GM21737 (cell line): ENCODE data around the gene STK25.
"Not testable (repeated sequence)": the region's sequence is repeated elsewhere in the genome, so short reads cannot be mapped to it uniquely, and the experiment has no call there.

Experiments used
- ATAC-seq: cut with Tn5 transposase; IDR thresholded peaks from one replicate; pipeline ENCODE4 v1.9.1; 2021; ENCODE audit warnings: mild to moderate bottlenecking, moderate library complexity; ENCODE audit not compliant: unreplicated experiment

The STK25 gene

GRCh38 chr2:241540401-241540770 lies 32.0 kb upstream of the STK25 start:
- no peak for ATAC-seq

- ATAC-seq = no peak
These were observed 31.4 kb upstream of the STK25 start for GRCh38 chr2:241539616-241540374.

- no peak for ATAC-seq
These were observed 30.6 kb upstream of the STK25 start for GRCh38 chr2:241538838-241539615.

GRCh38 chr2:241535871-241536655 lies 27.7 kb upstream of the STK25 start:
- no peak for ATAC-seq

- ATAC-seq = no peak
These were observed 26.5 kb upstream of the STK25 start for GRCh38 chr2:241534701-241535375.

GRCh38 chr2:241534293-241534692 lies 25.9 kb upstream of the STK25 start:
- no peak for ATAC-seq

GRCh38 chr2:241532733-241533601 lies 24.6 kb upstream of the STK25 start:
- no peak for ATAC-seq

GRCh38 chr2:241532168-241532567 lies 23.8 kb upstream of the STK25 start:
- ATAC-seq = no peak

GRCh38 chr2:241531161-241531722 lies 22.9 kb upstream of the STK25 start:
- no peak for ATAC-seq

- ATAC-seq = no peak
These were observed 22.2 kb upstream of the STK25 start for GRCh38 chr2:241530571-241530970.

- ATAC-seq = not testable (repeated sequence)
These were observed 17.7 kb upstream of the STK25 start for GRCh38 chr2:241525818-241526780.

GRCh38 chr2:241522477-241522876 lies 14.1 kb upstream of the STK25 start:
- ATAC-seq = no peak

- ATAC-seq = no peak
These were observed 11.3 kb upstream of the STK25 start for GRCh38 chr2:241519669-241520068.

GRCh38 chr2:241517297-241517696 lies 8.9 kb upstream of the STK25 start:
- ATAC-seq = no peak

- ATAC-seq = no peak
These were observed 8.2 kb upstream of the STK25 start for GRCh38 chr2:241516520-241516965.

GRCh38 chr2:241514986-241515737 lies 6.8 kb upstream of the STK25 start:
- ATAC-seq = peak; percentile 53

GRCh38 chr2:241514553-241514952 lies 6.2 kb upstream of the STK25 start:
- no peak for ATAC-seq
